GM19238 (cell line): ENCODE data around the gene COQ10A.
"Not testable (repeated sequence)": the region's sequence is repeated elsewhere in the genome, so short reads cannot be mapped to it uniquely, and the experiment has no call there.

ENCODE experiments used
- DNase-seq: peaks from one replicate; pipeline ENCODE4 v3.0.0; 2011; ENCODE audit warnings: low spot score; ENCODE audit not compliant: insufficient read length

Gene COQ10A

DNA sequence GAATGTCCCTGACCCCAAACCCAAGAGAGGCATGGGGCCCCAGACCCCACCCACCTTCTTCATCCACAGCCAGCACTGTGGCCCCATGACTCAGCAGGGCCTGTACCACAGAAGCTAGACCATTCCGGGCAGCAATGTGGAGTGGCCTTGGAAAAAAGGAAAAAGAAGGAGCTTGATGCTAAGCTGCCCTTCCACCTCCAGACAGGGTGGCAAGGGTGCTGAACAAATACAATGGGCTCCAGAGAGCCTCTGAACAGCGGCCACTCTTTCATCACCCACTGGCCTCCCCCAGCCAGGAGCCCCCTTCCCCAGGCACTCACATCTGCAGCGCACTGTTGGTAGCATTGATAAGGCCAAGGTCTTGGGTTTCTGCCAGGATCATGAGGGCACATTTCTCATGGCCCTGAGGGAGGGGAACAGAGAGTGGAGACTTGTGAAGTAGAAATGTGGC is 23.0 kb upstream of the COQ10A start:
- no peak for DNase-seq

DNA sequence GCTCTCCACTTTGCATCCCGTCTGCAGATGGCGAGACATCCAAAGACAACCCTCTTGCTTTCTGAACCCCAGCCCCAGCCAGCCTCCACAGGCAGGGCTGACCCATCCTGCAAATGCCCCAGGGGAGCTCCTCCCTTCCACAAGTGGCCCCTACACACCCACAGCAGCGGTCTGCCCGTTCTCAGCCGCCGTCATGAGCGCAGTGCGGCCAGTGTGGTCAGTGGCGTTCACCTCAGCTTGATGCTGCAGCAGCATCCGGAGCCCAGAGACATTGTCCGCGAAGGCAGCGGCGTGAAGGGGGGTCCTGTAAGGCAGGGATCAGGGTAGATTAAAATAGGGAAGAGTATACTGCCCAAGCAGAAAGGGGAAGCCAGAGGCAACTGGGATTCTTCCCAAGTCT is 22.2 kb upstream of the COQ10A start:
- no peak for DNase-seq

DNA sequence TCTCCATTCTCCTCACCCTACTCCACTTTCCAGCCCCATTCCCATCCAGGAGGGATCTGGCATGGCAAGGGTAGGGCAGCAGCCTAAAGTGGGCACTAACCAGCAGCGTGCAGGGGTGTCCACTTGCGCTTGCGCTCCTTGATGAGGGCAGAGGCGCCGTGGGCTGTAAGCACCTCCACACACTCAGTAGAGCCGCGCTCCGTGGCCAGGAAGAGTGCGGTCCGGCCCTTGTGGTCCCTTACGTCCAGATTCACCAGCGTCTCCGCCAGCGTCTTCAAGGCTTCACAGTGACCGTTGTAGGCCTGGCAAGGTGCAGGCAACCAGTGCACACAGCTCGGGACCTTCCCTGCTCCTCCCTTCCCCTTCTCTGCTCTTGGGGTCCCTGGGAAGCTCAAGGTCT is 18.8 kb upstream of the COQ10A start:
- DNase-seq: no peak

DNA sequence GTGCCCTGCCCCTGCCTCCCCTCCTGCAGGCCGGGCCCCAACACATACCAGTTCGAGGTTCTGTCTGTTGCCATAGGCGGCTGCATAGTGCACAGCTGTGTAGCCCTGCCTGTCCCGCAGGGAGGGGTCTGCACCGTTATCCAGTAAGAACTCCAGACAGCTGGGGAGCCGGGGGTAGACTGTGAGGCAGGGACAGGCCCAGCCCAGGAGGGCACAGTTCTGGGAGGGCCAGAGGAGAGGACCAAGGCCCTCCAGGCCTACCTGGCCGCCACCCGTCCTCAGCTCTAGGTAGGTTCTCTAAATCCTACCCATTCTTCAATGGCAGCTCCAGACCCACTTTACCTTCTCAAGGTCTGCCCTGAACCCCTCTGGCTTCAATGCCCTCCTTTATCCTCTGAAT is 18.0 kb upstream of the COQ10A start:
- DNase-seq: no peak

DNA sequence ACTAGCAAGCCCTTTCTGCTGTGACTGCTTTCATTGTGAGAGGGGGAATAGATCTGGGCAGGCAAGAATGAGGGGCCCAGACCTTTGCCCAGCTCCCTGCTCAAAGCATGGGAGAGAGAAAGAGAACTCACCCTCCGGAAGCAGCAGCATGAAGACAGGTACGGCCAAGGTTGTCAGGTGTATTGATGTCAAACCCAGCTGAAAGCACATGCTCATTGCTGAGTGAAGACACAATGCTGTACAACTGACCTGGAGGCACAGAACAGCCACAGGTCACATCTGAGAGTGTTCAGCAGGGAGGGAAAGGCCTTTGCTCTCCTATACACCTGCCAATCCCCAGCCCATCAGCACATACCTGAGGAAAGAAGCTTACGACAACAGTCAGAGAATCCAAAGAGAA is 14.1 kb upstream of the COQ10A start:
- no peak for DNase-seq

DNA sequence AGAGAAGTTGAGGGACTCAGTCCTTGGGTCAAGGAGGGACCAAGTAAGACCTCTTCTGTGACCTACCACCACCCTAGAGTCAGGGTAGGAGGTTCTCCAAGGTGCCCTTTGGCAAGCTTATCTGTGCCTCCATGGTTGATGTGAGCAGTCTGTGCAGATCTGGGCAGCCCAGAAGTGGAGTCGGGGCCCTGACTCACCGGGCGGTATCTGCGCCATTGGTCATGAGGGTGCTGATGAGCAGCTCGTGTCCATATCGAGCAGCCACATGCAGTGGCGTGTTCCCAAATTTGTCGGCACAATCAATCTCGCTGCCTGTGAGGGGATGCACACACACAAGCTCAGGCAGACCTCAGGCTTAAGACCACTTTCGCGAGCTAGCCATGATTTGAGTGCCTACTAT is 13.7 kb upstream of the COQ10A start:
- DNase-seq: no peak

DNA sequence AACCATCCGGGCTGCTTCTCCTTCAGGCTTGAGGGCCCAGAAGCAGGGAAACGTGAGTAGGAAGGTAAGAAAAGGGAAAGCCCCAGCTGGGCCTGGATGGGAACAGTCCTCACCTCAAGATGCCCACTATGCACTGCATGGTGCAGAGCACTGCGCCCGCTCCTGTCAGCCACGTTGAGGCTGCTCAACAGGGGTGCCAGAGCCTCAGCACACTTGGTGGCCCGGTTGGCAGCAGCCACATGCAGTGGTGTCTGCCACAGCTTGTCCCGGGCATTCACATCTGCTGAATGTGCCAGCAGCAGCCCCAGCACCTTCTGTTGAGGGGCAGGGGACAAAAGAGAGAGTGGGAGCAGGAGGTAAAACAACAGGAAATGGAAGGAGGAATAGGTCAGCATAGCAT is 11.1 kb upstream of the COQ10A start:
- DNase-seq: no peak

DNA sequence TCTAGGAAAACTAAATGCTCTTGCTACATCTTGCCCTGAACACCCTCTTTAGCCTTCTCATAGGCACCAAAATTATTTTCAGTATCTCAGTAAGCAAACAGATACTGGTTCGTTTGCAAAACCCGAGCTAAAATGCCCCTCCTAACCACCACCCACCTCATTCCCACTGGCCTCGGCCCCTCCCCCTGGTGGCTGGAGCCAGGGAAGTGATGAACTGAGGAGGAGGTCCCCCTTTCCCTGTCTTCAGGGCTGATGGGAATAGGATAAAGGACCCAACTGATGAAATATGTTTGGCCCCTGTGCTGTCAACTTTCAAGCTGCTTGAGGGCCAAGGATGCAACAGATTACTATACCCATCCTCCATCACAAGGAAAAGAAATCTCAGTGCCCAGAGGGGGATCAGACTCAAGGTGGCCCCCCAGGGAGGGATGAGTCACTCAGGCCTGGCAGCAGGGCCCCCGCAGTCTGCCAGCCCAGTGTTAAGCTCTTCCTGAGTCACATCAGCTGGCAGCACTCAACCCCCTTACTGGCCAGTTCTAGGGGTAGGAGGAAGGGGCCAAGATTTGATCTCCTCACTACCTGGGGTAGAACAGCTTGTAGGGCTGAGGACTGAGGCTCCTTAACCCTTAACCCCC is 10.3 kb upstream of the COQ10A start:
- no peak for DNase-seq

DNA sequence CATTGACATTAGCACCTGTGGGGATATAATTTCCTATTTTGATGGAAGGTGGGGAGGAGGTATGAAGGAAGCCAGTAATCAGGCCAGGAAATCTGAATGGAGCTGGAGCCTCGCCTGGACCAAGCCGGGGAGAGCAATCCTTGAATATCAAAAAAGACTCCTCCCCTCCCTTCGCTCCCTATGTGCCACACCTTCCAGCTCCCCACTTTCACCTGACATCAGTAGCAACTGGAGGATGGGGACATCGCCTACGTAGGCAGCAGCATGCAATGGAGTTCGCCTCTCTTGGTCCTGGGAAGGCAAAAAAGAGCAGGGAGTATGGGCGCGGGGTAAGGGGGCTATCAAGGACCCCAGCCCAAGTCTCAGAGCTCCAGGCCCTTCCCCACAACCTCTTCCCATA is 9.7 kb upstream of the COQ10A start:
- no peak for DNase-seq

DNA sequence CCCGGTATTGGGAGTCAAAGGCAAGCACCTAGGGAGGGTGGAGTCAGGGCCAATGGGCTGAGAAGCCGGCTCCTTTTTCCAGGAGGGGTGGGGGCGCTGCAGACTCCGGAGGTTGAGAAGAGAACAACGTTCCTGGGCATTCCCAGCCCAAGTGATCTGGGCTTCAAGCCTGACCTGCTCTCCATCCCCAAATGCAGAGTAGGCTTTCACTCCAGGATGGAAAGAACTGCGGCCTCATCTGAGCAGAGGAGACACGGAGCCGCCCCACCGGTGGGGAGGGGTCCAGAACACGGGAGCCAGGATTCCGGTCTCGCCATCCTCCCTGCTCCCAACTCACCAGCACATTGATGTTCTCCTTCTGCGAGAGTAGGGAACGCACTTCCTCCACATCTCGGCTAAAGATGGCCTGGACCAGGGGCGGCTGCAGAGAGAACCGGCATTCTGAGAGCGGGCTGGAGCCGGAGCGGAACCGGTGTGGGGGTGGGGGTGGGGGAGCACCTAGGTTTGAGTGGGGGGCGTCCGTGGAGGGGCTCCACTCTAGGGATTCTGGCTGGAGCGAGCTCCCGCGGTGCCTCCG is 9.2 kb upstream of the COQ10A start:
- DNase-seq: no peak

DNA sequence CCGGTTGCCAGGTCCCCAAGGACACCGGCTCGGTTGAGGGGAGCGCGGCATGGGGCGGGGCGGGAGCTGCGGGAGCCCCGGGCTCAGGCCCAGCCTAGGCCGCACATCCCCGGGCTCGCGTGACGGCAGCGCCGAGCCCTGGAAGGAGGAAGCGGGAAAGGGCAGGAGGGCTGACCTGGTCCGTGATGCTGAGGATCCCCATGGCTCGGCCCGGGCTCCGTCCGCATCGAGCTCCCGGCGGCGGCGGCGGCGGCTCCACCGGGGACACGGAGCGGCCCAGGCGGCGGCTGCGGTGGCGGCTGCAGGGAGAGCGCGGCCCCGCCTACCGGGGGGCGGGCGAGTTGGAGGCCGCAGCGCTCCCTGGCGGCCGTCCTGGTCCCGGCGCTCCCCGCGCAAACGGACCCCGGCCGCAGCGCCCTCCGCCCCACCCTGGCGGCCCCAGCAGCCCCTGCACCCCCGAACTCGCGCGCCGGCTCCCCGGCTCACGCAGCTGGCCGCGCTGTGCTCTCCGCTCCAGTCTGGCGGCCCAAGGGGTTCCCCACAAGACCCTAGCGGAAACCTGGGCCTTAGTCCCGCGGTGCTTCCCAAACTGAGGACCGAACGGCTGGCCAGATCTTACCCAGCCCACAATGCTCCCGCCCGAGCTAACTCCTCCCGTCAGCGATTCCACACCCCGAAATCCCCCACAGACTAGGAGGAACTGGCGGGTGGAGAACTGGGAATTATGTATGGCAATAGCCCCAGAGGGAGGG is 8.5 kb upstream of the COQ10A start, which contains the start of gene ANKRD52:
Gene ANKRD52, minus strand, starts transcription at position 317 of the 752 bp plus-strand sequence. Its CDS starts 115 bp downstream, at position 202.
- peak; percentile 94 for DNase-seq

DNA sequence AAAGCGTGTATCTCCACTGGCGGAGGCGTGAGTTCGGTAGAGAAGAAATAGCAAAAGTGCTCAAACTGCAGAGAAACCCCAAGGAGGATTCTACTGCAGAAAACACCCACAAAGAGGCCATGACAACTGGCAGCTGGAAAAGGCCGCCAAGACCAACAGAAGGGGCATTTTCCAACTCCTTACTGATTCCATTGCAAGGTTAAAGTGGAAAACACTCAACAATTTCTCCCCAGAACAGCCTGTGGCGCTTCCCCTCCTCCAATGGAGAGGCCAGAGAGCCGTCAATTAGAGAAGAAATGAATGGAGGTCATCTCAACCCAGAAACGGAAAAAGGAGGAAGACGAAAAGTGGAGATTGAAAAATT is 7.9 kb upstream of the COQ10A start:
- DNase-seq: no peak

DNA sequence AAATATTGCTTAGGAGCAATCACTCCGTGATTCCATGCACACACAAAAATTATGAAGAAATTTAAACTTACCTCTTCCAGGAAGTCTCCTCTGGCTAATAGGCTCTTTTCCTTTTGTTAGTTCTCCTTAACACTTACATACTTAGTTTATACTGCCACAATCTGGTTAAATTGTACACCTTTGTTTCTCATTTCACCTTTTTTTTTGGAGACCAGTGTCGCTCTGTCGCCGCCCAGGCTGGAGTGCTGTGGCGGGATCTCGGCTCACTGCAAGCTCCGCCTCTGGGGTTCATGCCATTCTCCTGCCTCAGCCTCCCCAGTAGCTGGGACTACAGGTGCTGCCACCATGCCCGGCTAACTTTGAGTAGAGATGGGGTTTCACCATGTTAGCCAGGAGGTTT is 6.4 kb upstream of the COQ10A start:
- no peak for DNase-seq

DNA sequence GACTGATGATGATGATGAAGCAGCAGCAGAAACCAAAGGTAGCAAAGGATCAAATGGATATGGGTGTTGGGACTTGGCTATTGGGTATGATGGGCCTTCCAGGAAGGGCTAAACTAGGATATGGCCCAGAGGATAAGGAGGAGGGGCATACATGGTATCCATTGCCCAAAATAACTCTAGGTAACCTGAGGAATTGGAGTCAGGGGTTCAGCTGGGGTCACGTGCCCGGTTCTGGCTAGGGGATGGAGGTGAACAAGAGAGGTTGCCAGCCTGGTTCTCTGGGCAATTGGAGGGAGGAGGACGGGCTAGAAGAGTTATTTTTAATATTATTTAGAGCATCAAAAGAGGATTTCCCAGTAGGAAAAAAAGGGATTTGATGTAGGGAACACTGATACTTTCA is 5.8 kb upstream of the COQ10A start:
- DNase-seq: no peak

DNA sequence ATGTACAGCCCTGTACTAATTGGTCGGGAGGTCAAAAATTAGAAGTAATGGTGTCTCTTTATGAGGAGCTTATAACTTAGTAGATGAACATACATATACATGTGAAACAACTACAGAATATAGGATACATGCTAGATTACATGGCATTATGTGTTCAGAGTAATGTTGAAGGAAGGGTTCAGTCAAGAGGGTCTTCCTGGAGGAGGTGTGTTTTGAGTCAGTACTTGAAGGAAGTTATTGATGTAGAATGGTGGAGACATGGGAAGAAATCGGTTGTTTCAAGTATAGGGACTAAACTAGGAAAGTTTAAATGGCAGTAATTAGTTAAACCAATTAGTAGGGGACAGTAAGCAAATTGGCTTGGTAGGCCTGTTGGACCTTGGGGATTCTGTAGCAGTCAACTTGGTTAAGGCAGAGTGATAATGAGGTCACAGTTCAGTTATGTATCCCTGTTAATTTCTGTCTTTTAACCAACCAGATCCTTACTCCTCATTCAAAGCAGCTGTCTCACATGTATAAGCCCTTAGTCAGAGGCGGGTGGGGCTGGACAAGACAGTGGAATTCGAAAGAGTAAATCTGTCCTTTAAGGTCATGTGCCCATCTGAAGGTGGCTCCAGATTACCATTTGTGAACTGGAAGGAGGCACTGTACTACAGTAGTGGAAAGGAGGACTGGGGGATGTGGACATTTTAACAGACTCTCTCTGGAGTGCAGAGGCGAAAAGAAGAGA is 5.1 kb upstream of the COQ10A start:
- no peak for DNase-seq

DNA sequence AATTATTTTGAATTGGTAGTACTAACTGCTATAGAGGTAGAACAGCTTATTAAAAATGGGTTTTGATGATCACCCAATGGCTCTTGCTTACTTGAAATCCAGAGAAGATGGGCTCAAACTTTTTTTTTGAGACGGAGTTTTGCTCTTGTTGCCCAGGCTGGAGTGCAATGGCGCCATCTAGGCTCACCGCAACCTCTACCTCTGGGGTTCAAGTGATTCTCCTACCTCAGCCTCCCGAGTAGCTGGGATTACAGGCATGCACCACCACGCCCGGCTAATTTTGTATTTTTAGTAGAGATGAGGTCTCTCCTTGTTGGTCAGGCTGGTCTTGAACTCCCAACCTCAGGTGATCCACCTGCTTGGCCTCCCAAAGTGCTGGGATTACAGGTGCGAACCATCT is 3.8 kb upstream of the COQ10A start:
- not testable (repeated sequence) for DNase-seq

DNA sequence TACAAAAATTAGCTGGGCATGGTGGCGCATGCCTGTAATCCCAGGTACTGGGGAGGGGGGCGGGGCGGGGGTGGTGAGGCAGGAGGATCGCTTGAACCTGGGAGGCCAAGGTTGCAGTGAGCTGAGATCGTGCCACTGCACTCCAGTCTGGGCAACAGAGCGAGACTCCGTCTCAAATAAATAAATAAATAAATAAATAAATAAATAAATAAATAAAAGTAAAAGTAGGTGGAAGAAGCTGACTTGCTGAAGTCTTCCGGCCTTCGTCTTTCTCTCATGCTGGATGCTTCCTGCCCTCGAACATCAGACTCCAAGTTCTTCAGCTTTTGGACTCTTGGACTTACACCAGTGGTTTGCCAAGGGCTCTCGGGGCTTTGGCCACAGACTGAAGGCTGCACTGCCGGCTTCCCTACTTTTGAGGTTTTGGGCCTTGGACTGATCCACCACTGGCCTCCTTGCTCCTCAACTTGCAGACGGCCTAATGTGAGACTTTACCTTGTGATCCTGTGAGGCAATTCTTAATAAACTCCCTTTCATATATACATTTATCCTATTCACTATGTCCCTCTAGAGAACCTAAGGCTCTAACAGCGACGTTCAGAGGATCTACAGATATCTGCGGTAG is 562 bp upstream of the COQ10A start:
- not testable (repeated sequence) for DNase-seq

DNA sequence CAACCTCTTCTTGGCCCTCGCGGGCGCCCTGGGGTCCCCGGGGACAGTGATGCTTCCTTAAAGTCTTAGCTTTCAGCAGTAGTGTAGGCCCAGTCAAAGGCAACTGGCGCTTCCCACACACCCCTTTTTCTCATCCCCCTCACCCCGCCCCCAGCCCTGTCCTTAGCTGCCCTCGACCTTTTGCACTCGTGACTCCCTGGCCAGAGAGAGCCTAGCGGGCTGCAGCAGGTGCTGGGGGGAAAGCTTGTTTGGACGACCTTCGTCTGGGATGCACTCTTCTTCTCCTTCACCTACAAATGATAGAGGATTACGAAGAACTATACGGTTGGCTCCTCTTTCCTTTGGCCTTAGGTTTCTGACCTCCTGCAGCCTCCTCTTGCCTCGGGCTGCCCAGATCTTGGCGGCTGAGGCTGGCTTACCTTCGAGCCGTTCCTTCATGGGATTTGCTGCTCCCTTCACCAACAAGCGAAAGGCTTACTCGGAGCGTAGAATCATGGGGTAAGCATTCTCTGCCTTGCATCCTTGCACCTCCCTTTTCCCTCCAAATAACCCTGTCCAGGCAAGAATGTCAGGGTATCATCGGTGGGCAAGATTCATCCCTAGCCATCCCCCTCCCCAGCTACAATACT is 815 bp downstream of the COQ10A start:
- no peak for DNase-seq

DNA sequence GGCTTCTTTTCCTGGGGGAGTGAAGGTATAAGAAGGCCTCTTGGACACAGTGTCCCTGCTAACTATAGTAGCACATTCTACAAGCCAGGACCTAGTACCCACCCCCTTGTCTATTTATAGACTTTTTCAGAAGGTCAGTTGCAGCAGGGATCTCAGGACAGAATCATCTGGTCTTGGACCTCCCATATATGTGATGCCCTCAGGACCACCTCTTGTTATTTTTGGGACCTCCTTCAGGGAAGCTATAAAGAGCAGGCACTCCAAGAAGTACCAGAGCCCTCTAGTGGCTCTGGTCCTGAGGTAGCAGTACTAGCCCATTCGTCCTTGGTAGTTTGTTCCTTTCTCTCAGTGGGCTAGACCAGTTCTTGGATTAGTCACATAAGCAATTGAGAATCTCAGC is 4.3 kb downstream of the COQ10A start:
- no peak for DNase-seq

DNA sequence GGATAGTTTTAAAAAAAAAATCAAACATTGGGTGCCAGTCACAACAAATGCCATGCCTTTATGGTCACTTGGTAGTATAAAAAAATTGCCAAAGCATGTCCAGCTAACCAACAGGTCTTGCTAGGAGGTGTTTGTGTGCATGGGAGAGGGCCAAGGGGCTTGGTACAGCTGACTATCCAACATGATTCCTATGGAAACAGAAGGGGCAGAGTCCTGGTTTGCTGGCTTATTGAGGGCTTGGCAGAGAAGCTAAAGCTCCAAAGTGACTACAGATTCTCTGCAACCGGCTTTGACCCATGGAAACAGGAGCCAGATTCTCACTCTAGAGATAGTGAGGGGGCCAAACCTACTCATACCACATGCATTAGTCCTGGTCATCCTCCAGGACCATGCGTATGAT is 5.7 kb downstream of the COQ10A start:
- not testable (repeated sequence) for DNase-seq

DNA sequence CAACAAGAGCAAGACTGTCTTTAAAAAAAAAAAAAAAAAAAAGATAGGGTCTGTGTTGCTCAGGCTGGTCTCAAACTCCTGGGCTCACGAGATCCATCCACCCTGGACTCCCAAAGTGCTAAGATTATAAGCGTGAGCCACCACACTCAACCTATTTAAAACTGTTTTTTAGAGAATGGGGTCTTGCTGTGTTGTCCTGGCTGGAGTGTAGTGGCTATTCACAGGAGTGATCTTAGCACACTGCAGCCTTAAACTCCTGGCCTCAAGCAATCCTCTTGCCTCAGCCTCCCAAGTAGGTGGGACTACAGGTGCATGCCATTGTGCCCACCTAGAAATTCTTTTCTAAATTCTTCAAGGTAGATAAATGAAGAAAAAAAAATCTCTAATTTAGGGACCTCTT is 7.6 kb downstream of the COQ10A start:
- no peak for DNase-seq
